ENCODE data around the gene GTF3C1.
"Not testable (repeated sequence)": the region's sequence is repeated elsewhere in the genome, so short reads cannot be mapped to it uniquely, and the experiment has no call there.

Gene GTF3C1

GRCh38 chr16:27549746-27550581, at the start of gene GTF3C1, which contains the start of gene KATNIP:
Gene GTF3C1 (minus strand): TSS chr16:27549913. CDS start chr16:27549890, 23 bp downstream.
Gene KATNIP (plus strand): TSS chr16:27550144. CDS start chr16:27550171, 27 bp downstream.
- in situ Hi-C loops (cut with MboI; ENCODE audit: low sequenced_read_pairs) = no loop called here

- in situ Hi-C loops (cut with MboI; ENCODE audit: low sequenced_read_pairs) = no loop called here
These were observed 49.3 kb upstream of the GTF3C1 start for GRCh38 chr16:27598931-27599565.

GRCh38 chr16:27598220-27598619, 48.5 kb upstream of the GTF3C1 start:
- in situ Hi-C loops (cut with MboI; ENCODE audit: low sequenced_read_pairs) = no loop called here

- in situ Hi-C loops (cut with MboI; ENCODE audit: low sequenced_read_pairs) = no loop called here
These were observed 47.6 kb upstream of the GTF3C1 start for GRCh38 chr16:27597361-27597760.

GRCh38 chr16:27596411-27596810, 46.7 kb upstream of the GTF3C1 start:
- in situ Hi-C loops (cut with MboI; ENCODE audit: low sequenced_read_pairs) = no loop called here

- in situ Hi-C loops (cut with MboI; ENCODE audit: low sequenced_read_pairs) = no loop called here
These were observed 46.3 kb upstream of the GTF3C1 start for GRCh38 chr16:27595993-27596392.

GRCh38 chr16:27595475-27595874, 45.8 kb upstream of the GTF3C1 start:
- in situ Hi-C loops (cut with MboI; ENCODE audit: low sequenced_read_pairs) = no loop called here

- in situ Hi-C loops (cut with MboI; ENCODE audit: low sequenced_read_pairs) = no loop called here
These were observed 42.1 kb upstream of the GTF3C1 start for GRCh38 chr16:27591837-27592236.

GRCh38 chr16:27588057-27588456, 38.3 kb upstream of the GTF3C1 start:
- in situ Hi-C loops (cut with MboI; ENCODE audit: low sequenced_read_pairs) = no loop called here

- in situ Hi-C loops (cut with MboI; ENCODE audit: low sequenced_read_pairs) = no loop called here
These were observed 37.0 kb upstream of the GTF3C1 start for GRCh38 chr16:27586711-27587110.

- in situ Hi-C loops (cut with MboI; ENCODE audit: low sequenced_read_pairs) = no loop called here
These were observed 35.5 kb upstream of the GTF3C1 start for GRCh38 chr16:27585200-27585599.

- in situ Hi-C loops (cut with MboI; ENCODE audit: low sequenced_read_pairs) = no loop called here
These were observed 33.9 kb upstream of the GTF3C1 start for GRCh38 chr16:27583634-27584033.

- in situ Hi-C loops (cut with MboI; ENCODE audit: low sequenced_read_pairs) = no loop called here
These were observed 33.2 kb upstream of the GTF3C1 start for GRCh38 chr16:27582883-27583282.

- in situ Hi-C loops (cut with MboI; ENCODE audit: low sequenced_read_pairs) = no loop called here
These were observed 29.6 kb upstream of the GTF3C1 start for GRCh38 chr16:27579087-27579980.

- in situ Hi-C loops (cut with MboI; ENCODE audit: low sequenced_read_pairs) = no loop called here
These were observed 27.0 kb upstream of the GTF3C1 start for GRCh38 chr16:27576729-27577128.

GRCh38 chr16:27572711-27573110, 23.0 kb upstream of the GTF3C1 start:
- in situ Hi-C loops (cut with MboI; ENCODE audit: low sequenced_read_pairs) = no loop called here

GRCh38 chr16:27571433-27572326, 22.0 kb upstream of the GTF3C1 start:
- in situ Hi-C loops (cut with MboI; ENCODE audit: low sequenced_read_pairs) = no loop called here

- in situ Hi-C loops (cut with MboI; ENCODE audit: low sequenced_read_pairs) = not testable (repeated sequence)
These were observed 21.3 kb upstream of the GTF3C1 start for GRCh38 chr16:27570986-27571385.

- in situ Hi-C loops (cut with MboI; ENCODE audit: low sequenced_read_pairs) = no loop called here
These were observed 18.4 kb upstream of the GTF3C1 start for GRCh38 chr16:27568077-27568476.

GRCh38 chr16:27566417-27566816, 16.7 kb upstream of the GTF3C1 start:
- in situ Hi-C loops (cut with MboI; ENCODE audit: low sequenced_read_pairs) = no loop called here
